HG03039 (cell line): ENCODE measurements around the gene LRRC7.

Source experiments
- ATAC-seq: cut with Tn5 transposase; IDR thresholded peaks from one replicate; pipeline ENCODE4 v1.9.1; 2021; ENCODE audit warnings: mild to moderate bottlenecking, moderate library complexity; ENCODE audit not compliant: unreplicated experiment

The LRRC7 gene

GRCh38 chr1:70150444-70150843 is 582.7 kb downstream of the LRRC7 start:
- no peak for ATAC-seq

GRCh38 chr1:70153739-70154138 is 586.0 kb downstream of the LRRC7 start:
- no peak for ATAC-seq

- ATAC-seq = no peak
These were observed 588.9 kb downstream of the LRRC7 start for GRCh38 chr1:70156529-70157120.

GRCh38 chr1:70164350-70164749 is 596.6 kb downstream of the LRRC7 start:
- ATAC-seq = no peak

GRCh38 chr1:70168283-70168682 is 600.6 kb downstream of the LRRC7 start:
- ATAC-seq = no peak

GRCh38 chr1:70169018-70169839 is 601.5 kb downstream of the LRRC7 start:
- no peak for ATAC-seq

- ATAC-seq = no peak
These were observed 603.8 kb downstream of the LRRC7 start for GRCh38 chr1:70171512-70171911.
